ELF-1 (cell line): ENCODE results near the gene PPHLN1.
A peak's percentile ranks its signal among the peaks of the same experiment; 100 is the strongest.

Experiments
- DNase-seq: peaks from one replicate; pipeline ENCODE4 v3.0.0-alpha.2; 2016; ENCODE audit warnings: low read depth, low spot score

The PPHLN1 gene

DNA sequence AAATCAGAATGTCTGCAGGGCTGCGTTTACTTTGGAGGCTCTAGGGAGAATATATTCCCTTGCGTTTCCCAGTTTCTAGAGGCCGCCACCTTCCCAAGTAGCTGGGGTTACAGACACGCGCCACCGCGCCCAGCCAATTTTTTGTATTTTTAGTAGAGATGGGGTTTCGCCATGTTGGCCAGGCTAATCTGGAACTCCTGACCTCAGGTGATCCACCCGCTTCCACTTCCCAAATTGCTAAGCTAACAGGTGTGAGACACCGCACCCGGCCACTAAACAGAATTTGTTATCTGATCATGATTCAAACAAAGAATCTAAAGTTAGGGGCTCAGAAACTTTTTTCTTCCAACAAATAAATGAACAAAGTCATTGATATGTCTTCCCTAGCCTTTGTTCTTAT, 114.6 kb downstream of the PPHLN1 start:
- DNase-seq: no peak

DNA sequence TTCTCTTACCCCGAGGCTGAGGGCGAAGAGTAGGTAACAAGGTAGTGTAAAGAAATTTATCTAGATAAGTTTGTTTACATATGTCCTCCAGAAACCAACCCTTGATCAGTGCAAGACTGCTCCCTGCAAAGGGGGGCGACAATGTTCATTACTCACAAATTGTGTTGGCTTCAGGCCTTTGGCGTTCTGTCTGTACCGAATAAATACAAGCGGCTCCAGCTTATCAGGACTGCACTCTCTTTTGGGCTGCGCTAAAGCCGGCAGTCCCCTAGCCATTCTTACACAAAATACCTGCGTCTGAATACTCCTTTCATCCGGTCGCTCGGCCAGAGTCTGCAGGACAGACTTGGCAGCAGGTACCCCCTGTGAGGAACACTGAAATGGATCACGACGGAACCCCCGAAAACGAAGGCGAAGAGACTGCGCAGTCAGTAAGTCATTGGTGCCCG, 116.4 kb downstream of the PPHLN1 start:
- peak; percentile 73 for DNase-seq

DNA sequence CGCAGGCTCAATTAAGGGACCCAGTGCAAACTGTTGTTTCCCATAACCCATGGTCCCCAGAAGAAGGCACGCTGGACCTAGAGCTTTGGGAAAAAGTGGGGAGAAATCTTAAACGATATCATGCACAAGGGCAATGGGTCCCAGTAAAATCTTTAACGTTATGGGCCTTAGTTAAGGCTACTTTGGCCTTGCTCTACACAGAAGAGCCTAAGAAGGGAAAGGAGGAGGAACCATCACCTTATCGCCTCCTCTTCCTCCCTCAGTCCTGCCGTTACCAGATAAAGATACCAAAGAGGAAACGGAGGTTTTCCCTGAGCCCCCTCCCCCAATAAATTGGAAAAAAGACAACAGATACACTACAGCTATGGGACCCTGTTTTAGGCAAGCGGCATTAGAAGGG, 116.9 kb downstream of the PPHLN1 start:
- no peak for DNase-seq

DNA sequence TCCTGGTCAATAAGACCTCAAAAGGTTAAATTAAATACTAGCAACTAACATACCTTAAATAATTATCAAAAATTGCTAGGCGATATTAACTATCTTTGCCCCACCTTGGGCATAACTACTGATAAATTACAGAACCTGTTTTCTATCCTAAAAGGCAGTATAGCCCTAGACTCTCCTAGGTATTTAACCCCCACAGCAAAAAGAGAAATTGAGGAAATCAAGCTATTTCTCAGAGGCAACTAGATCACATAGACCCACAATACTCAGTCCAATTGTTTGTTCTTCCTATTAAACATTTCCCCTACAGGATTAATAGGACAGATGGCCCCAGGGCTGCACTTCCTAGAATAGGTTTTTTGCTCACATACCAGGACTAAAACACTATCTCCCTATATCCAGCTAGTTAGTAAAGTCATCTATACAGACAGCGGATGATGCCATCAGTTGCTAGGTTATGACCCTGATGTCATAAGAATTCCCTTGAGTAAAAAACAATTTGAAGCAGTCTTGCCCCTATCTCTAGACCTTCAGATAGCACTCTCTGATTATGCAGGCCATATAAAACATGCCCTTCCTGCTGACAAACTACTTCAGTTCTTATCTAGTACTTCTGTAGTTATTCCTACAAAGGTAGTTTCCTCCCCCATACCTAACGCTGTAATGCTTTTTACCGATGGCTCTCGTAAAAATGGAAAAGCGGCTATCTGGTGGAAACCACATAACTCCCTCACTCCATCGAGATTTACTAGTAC, 118.4 kb downstream of the PPHLN1 start:
- DNase-seq: no peak

DNA sequence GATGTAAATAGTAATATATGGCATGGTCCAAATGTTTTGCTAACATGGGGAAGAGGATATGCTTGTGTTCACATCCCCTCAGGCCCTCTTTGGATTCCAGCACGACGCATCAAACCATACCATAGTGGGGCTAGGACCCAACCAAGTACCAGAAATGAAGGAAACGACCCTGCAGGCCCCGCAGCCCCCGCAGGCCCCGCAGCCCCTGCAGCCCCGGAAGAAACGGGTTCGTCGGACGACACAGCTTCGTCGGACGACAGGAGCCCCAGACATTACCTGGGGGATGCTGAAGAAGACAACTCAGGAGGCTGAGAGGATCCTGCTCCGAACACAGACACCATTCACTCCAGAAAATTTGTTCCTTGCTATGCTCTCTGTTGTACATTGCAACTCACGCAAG, 119.9 kb downstream of the PPHLN1 start:
- no peak for DNase-seq

DNA sequence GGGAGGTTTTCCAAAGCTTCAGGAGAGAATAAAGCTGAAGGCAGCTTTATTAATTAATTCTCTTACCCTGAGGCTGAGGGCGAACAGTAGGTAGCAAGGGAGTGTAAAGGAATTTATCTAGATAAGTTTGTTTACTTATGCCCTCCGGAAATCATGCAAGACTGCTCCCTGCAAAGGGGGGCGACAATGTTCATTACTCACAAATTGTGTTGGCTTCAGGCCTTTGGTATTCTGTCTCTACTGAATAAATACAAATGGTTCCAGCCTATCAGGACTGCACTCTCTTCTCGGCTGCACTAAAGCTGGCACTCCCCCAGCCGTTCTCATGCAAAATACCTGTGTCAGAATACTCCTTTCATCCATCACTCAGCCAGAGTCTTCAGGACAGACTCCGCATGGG, 120.8 kb downstream of the PPHLN1 start:
- DNase-seq: peak; percentile 87

DNA sequence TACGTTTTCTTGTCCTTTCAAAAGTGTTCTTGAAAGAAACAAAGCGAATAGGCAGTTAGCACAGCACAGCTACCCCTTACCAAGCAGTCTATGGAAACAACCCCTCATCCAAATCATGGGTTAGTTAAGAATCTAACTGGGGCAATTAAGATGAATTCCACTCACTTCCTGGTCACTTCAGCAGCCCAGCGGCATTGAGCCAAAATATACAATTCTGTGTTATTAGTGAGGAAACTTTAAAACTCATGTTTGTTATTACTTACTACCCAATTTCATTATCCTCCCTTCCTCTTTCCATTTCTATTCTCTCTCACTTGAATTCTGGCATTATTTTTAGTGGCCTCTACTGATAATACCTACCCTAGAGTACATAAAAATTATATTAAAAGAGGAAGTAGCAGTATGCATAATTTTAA, 121.4 kb downstream of the PPHLN1 start:
- DNase-seq: no peak

DNA sequence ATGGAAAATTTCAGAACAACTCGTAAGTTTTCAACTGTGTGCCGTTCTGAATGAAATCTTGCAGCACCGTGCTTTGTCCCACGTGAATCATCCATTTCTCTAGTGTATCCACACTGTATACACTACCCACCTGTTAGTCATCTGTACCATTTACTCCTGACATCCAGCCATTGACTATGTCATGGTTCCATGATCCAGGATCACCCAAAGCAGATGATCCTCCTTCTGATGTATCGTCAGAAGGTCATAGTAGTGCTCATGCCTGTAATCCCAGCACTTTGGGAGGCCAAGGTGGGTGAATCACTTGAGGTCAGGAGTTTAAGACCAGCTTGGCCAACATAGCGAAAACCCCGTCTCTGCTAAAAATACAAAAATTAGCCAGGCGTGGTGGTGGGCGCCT, 122.9 kb downstream of the PPHLN1 start:
- no peak for DNase-seq

DNA sequence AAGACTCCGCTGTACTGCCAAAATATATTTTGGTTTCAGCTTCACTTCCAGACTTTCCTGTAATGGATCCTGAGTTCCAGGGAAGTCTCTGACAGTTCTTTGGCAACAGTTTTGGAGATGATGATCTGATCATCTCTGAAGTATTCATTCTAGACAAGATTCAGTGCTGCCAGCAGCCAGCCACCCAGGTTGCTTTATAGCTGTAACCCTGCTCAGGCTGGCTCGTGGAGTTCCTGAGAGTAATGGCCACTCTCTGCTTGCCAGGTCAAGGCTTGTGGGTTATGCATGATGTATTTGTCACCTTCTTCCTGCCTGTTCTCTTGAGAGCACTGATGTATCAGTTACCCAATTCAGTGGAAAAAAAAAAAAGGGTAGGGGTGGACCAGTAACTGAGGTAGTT, 124.3 kb downstream of the PPHLN1 start:
- DNase-seq: no peak

DNA sequence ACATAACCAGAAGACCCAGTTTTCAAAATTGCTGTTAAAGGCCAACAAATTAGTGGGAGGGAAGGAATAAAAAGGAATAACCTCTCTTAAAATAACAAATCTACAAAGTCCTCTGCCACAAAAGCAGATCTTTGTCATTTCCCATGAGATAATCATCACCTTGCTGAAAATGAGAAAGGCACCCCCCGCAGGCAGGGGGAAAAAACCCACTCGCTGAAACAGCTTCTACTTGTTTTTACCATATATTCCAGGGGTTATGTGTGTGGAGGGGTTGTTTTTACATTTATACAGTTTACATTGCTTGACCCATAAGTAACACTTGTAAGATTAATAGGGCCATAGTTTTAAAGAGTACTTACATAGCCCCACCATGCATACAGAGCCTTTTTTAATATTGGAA, 132.6 kb downstream of the PPHLN1 start:
- no peak for DNase-seq

DNA sequence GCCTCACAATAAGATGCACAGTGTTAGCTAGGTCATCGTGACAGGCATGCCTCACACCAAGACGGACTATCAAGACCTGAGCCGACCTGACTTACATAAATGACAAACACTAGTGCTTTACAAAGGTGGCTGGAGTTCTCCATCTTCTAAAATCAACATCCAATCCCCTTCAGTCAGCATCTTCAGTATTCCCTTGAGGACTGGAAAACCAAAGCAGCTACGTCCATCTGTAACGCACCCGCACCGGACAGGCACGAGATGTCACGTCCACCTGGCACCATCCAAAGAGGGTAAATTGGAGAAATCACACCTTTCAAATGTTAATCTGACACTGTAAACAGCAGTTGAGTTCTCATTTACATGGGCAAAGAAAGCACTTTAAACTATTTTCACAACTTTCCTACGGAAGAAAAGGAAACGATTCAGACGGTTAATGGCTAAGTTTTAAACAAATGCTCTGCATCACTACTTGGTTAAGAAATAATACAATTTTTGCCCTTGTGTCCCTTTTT, 133.4 kb downstream of the PPHLN1 start:
- DNase-seq: peak; percentile 16

DNA sequence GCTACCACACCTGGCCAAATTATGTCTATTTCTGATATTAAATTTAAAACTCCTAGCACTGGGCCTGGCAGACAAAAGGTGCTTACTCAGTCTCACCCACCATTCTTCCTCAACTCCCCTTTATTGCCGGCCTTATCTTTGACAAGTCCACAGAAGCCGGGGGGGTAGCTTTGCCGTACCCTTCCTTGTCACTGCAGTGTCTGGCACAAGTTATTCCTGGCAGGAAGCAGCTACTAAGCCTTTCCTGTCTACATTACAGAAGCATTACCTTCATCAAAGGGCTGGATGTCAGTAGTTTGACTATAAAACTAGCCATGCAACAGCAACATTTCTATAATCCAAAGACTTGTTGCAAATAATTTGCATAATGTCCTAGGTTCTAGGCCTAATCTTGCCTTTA, 136.5 kb downstream of the PPHLN1 start:
- no peak for DNase-seq

DNA sequence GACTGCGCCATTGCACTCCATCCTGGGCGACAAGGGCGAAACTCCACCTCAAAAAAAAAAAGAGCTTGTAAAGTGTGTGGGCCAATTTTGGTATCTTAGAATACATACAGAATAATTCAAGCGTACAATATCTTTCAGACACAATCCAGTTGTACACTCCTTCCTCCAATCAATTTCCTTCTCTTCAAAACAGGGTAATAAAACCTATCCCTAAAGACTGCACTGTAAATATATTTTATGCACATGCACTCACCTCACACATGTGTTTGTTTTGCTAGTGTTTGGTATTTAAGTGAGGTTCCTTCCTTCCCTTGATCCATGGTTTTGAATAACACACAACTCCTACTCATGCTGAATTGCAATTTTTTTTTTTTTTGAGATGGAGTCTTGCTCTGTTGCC, 137.7 kb downstream of the PPHLN1 start:
- no peak for DNase-seq

DNA sequence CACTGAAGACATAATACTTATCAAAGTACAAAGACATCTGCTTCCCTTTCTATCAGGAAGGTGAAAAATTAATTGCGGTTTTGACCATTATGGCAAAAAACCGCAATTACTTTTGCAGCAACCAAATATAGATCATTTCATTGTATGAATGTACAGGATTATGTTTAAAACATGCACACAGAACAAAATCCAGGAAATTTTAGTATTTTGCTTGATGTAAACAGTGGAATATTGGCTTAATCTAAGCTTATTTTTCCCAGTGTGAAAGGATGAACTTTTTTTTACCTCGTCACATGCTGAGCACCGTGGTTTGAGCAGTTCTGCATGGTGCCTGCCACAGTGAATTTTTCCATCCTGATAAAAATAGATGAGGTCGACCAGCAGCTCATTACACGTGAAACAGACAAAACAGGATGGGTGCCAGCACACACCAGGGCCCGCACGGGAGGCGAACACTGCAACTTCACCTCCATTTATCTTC, 142.4 kb downstream of the PPHLN1 start:
- no peak for DNase-seq

DNA sequence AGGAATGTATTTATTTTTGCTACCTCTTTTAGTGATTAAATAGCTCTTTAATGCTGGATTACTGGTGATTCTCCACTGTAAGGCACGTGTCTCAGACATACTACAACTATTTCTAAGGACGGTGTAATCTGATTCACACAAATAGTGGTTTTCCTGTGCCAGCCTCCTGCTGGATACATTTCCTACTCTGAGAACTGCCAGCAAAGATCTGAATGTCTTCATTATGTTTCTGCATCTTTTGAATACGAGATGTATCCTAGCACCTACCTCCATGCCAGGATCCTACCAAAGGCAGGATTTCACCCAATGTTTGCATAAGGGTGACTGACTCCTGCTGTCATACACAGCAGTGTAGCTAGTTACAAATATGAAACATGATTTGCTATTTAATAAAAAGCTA, 143.0 kb downstream of the PPHLN1 start:
- DNase-seq: no peak

DNA sequence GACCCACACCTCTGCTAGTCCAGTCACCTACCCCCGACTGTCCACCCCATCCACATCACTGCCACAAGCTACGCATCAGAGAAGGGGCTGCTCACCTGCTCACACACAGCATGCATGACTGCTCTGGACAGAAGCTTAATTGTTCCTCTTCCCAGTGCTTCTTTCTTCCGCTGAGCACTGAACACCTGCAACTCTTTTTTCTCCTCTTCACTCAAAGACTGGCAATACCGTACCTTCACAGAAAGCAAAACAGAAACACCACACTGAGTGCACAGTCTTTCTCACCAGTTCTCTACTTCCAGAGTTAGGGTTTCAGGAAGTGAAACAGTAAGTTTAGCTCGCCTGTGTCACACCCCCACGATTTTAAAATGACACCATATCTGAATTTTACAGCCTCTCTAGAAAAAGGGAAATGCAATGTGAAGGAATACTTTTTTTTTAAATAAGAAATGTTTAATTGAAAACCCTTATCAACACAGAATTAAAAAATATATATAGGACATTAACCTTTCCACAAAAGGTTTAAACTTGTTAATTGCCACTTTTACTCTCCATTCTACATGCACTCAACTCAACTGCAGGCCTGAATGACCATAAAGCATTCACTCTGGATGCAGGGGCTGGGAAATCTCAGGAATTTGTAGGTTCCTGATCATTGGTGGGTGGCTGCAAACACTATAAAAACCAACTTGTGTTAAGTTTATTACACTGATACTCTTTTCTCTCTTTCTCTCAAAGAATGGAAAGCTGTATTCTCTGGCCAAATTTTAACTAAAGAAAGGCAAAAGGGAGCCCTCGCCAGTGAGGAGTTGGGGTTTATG, 143.6 kb downstream of the PPHLN1 start:
- no peak for DNase-seq

DNA sequence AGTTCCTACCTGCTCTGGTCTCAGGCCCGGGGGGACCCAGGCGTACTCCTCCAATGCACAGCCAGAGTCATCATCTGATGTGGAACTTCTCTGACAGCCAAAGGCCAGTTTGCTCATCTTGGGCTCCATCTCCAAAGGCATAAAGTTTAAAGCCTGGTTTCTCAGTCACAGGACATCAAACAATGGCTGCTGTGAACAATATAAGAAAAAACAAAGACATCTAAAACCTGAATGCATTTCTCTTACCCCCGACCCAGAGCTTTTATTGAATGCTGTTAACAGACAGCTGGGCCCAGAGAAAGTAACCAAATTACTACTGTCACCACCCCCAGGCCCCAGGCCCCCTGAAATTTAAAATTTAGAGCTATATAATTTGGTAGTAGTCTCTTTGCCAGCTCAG, 146.4 kb downstream of the PPHLN1 start:
- no peak for DNase-seq

DNA sequence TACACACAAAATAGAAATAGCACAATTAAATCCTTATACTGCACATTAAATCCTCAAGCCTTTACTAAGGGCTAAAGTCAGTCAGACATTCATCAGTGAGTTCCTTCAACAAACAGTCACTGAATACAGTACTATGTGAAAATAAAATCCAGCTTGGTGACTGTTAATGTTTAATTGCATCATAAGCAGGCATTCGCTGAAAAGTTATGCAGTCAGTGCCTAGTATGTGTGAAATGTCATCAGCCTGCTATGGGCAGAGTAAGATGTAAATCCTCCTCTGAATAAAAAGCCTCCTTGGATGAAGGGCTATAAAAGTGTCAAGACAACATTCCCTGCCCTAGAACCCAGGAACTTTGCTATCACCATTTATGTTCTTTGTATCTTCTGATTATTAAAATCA, 147.2 kb downstream of the PPHLN1 start:
- DNase-seq: no peak

DNA sequence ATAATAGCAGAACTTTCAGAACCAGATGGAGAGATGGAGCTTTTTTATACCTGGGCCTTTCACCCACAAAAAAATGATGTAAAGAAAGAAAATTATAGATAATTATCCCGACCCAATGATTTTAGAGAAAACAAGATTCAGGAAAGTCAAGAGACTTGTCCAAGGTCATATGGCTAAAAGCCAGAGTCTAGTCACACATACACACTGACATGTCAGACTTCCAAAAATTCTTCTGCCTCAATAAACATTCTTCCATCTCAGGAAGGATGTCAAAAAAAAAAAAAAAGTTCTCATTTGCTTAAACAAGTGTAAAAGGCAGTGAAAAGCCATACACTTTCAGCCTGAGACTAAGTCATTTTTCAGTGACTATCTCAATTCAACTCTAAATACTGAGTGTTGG, 147.6 kb downstream of the PPHLN1 start:
- no peak for DNase-seq

DNA sequence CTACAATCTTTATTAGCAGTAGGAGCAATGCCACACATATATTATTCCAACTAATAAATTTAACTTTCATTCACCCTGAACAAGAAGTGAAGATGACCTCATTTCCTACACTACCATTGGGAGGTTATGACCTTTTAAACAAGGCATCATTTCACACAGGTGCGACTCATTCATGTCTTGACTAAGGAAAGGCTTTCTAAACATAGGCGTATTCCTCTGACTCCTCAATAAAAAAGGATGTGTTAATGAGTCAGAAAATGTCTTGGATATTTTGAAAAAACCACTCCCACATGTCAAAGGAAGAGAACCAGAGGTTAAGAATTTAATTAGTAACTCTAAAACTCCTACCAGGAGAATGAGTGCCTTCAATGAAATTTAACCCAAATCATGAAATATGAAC, 148.4 kb downstream of the PPHLN1 start:
- no peak for DNase-seq

DNA sequence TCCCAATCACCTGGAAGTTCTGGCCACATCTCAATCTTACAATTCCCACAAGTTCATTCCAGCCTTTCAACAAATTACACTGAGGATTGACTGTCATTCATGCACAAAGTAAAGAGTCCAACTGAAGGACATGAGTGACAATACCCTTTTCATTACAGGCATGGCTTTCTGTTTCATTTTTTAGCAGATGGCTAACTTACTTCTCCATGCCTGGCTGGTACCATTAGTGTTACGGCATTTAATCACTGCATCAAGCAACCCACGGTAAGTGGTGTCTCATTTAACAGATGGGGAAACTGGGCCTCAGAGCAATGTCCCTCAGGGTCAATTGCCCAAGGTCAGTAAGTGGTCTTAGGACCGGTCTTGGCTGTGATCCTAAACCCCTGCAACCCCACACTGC, 149.1 kb downstream of the PPHLN1 start:
- DNase-seq: no peak

DNA sequence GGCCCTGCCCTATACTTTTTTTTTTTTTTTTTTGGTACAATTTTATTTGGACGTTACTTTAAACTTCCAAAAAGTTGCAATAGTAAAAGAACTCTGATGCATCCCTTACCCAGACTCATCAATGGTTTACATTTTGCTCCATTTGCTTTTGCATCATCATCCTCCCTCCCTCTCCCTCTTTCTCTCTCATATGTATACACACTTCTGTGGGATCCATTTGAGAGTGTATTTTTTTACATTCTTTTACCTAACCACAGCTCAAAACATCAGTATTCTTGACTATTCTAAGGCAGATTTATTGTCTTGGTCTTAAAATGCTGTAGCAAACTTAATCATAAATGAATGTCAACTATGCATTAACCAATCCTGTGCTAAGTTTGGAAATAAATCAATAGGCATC, 152.0 kb downstream of the PPHLN1 start:
- no peak for DNase-seq

DNA sequence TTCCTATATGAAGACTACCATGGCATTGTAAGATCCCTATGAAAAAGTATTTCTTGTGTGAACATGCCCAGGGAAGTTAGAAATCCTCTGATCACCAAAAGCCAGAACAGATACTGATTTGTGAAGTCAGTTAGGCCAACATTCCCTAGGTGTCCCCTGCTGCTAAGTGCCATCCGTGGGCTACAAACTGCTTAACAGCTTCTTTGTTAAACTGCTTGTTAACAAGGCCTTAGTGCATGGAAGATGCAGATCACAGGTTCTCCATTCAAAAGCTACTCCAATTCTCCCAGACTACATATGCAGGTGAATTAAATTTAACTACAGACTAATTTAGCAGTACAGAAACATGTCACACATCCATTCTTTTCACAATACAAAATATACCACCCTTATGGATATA, 155.4 kb downstream of the PPHLN1 start:
- peak; percentile 32 for DNase-seq
